Tibial nerve (tissue), 4 donors: ENCODE results near the gene LTO1. TPM values are rescaled to one million over a fixed set of nuclear protein-coding genes. Genes with fewer than 3 reads are reported as not detected.

ENCODE experiments used
- DNase-seq, 2 donors: peaks; one replicate each; pipeline ENCODE4 v3.0.0-alpha.2; 2019; ENCODE audit warnings: low spot score in 2 of 2
- H3K27ac ChIP-seq, 4 donors: fragments of 200-600 bp; sonication (generic) in 3 of 4; one replicate each; pipeline ENCODE4 v1.5.1; 2017 to 2019; ENCODE audit warnings: mild to moderate bottlenecking in 1 of 4
- H3K27me3 ChIP-seq, 2 donors: fragments of 200-600 bp; sonication (generic) in 1 of 2; one replicate each; pipeline versions ENCODE4 v1.5.1 to v1.6.0; 2017 to 2019
- H3K36me3 ChIP-seq, 3 donors: fragments of 200-600 bp; sonication (generic); one replicate each; pipeline ENCODE4 v1.5.1; 2018 to 2019
- H3K4me1 ChIP-seq, 4 donors: fragments of 200-600 bp; sonication (generic) in 3 of 4; one replicate each; pipeline ENCODE4 v1.5.1; 2017 to 2019
- H3K4me3 ChIP-seq, 4 donors: fragments of 200-600 bp; sonication (generic) in 3 of 4; one replicate each; pipeline ENCODE4 v1.5.1; 2017 to 2019; ENCODE audit warnings: mild to moderate bottlenecking in 1 of 4, moderate library complexity in 1 of 4
- H3K9me3 ChIP-seq, 4 donors: fragments of 200-600 bp; sonication (generic) in 3 of 4; one replicate each; pipeline ENCODE4 v1.5.1; 2017 to 2019
- EP300 ChIP-seq, 2 donors: sonication (generic); formaldehyde crosslinking; IDR thresholded peaks; one replicate each; pipeline ENCODE4 v1.6.1; 2017; ENCODE audit warnings: antibody characterized with exemption in 2 of 2, mild to moderate bottlenecking in 1 of 2
- POLR2A ChIP-seq, 2 donors: fragments of 450-650 bp; IDR thresholded peaks; one replicate each; pipeline ENCODE4 v1.6.1; 2017; ENCODE audit warnings: antibody characterized with exemption in 2 of 2, mild to moderate bottlenecking in 2 of 2, moderate library complexity in 2 of 2
- WGBS, 2 donors: methylation state at CpG; one replicate each; pipeline ENCODE4 v1.1.5; 2018; 5-methylcytosine and 5-hydroxymethylcytosine counted together
- total RNA-seq, 4 donors: library from RNA; depleted of rRNA; stranded (reverse); fragments of >200 nt; gene quantifications; one replicate each; pipeline ENCODE4 v1.1.0, GENCODE V29; 2016
- TF ChIP-seq, protein P1 (sequence below), 5 experiments: fragments of 200-600 bp in 3 of 5; fragments of 450-650 bp in 2 of 5; sonication (generic) in 3 of 5; IDR thresholded peaks; one replicate each; pipeline ENCODE4 v1.5.1; 2016 to 2019; ENCODE audit warnings: antibody characterized with exemption in 5 of 5, mild to moderate bottlenecking in 3 of 5, moderate library complexity in 2 of 5

Gene LTO1
- total RNA-seq, 4 donors from 2014 or later, result 22.5 to 29.9 (median 23.1) TPM

DNA sequence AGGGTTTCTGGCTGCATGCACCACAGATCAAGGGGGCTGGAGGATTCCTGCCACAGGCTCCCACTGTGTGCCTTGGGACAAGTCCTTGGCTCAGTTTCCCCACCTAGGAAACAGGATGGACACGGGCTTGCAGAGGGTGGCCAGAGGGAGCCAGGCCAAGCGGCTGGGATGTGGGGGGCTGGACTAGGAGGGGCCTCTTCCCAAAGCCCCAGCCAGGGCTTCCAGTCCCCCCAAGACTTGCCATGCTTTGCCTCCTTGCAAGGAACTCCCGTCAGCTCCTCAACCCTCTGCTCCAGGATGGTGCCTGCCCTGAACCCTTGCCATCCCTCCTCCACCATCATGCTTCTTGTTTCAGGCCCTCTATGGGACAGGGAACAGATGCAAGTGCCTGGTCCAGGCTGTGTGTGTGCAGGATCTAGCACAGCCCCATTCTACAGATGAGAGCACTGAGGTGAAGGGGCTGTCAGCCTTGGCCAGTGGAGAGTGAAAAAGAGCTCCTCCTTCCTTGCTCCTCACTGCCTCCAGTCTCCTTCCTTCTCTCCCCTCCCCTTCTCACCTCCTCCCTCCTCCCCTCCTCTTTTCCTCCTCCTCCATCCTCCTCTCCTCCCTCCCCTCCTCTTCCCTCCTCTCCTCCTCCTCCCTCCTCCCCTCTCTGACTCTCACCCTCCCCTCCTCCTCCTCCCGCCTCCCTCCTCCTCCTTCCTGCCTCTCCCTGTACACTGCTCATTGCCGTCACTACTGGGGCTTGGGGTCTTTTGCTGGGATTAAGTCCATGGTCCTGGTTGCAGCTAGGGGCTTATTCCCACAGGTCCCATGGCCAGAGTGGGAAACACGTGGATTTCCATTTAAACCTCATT is 42.0 kb upstream of the LTO1 start:
- no peak for DNase-seq
- no peak overlapping the region for H3K27ac ChIP-seq
- 50 to 57% methylated on average over 6 of the region's 6 CpGs for WGBS, 2 donors
- H3K4me3 ChIP-seq, result no peak overlapping the region
- peaks cover 0 to 9% (median 0%) of the 10 kb centered on the region in 4 donors for H3K4me1 ChIP-seq
- H3K36me3 ChIP-seq, result no peaks in the 10 kb centered on the region
- peaks cover 0 to 46% of the 10 kb centered on the region in 2 donors for H3K27me3 ChIP-seq
- no peaks in the 10 kb centered on the region for H3K9me3 ChIP-seq
- TF ChIP-seq EP300 (IDR thresholded peaks at IDR 0.05), result no peak
- TF ChIP-seq POLR2A (IDR thresholded peaks at IDR 0.05), result no peak
- TF ChIP-seq, protein P1, sequence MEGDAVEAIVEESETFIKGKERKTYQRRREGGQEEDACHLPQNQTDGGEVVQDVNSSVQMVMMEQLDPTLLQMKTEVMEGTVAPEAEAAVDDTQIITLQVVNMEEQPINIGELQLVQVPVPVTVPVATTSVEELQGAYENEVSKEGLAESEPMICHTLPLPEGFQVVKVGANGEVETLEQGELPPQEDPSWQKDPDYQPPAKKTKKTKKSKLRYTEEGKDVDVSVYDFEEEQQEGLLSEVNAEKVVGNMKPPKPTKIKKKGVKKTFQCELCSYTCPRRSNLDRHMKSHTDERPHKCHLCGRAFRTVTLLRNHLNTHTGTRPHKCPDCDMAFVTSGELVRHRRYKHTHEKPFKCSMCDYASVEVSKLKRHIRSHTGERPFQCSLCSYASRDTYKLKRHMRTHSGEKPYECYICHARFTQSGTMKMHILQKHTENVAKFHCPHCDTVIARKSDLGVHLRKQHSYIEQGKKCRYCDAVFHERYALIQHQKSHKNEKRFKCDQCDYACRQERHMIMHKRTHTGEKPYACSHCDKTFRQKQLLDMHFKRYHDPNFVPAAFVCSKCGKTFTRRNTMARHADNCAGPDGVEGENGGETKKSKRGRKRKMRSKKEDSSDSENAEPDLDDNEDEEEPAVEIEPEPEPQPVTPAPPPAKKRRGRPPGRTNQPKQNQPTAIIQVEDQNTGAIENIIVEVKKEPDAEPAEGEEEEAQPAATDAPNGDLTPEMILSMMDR (IDR thresholded peaks at IDR 0.05), result no peak

DNA sequence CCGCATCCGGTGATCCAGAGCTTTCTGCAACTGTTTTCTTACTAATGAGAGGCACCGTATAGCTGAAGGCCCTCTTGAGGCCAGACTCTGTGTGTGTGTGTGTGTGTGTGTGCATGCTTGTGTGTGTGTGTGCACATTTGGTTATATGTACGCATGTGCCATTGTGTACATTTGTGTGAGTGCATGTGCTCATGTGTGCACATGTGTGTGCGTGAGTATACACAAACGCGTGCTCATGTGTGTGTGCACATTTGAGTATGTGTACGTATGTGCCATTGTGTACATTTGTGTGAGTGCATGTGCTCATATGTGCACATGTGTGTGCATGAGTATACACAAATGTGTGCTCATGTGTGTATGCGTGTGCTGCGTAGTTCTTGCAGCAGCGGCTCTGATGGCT is 40.9 kb upstream of the LTO1 start:
- 70 to 72% methylated on average over 11 of the region's 11 CpGs for WGBS, 2 donors
- Histone ChIP-seq H3K27ac (no peak overlapping the region), H3K9me3 (no peaks in the 10 kb centered on the region), H3K36me3 (no peaks in the 10 kb centered on the region), H3K27me3 (peaks cover 0 to 37% of the 10 kb centered on the region in 2 donors), H3K4me3 (no peak overlapping the region), H3K4me1 (peaks cover 0 to 9% (median 0%) of the 10 kb centered on the region in 4 donors)
- TF ChIP-seq, protein P1 (IDR thresholded peaks at IDR 0.05), result no peak
- TF ChIP-seq EP300 (IDR thresholded peaks at IDR 0.05), result no peak
- no peak for TF ChIP-seq POLR2A (IDR thresholded peaks at IDR 0.05)
- no peak for DNase-seq

DNA sequence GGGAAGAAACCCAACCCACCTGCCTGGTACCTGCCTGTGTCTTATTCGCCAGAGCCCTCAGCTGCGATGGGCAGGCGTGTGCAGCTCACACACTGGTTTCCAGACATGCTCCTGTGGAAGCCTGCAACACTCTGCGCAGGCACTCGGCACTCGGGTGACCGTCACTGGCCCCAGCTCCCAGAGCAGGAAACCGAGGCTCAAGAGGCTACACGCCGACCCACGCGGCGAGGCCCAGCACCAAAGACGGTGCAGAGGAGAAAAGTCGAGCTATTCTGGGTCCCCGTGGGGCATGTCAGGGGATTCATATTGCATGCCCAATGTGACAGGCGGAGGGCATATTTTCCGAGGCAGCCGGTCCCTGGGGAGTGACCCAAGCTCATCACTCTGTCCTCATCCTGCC is 40.3 kb upstream of the LTO1 start:
- Histone ChIP-seq H3K9me3 (no peaks in the 10 kb centered on the region), H3K4me3 (no peak overlapping the region), H3K27me3 (peaks cover 0 to 34% of the 10 kb centered on the region in 2 donors), H3K4me1 (peaks cover 0 to 9% (median 0%) of the 10 kb centered on the region in 4 donors), H3K36me3 (no peaks in the 10 kb centered on the region), H3K27ac (no peak overlapping the region)
- TF ChIP-seq EP300 (IDR thresholded peaks at IDR 0.05) (no peak), POLR2A (IDR thresholded peaks at IDR 0.05) (no peak)
- TF ChIP-seq, protein P1 (IDR thresholded peaks at IDR 0.05), result no peak
- WGBS, 2 donors, result 82 to 85% methylated on average over 18 to 19 of the region's 19 CpGs
- DNase-seq, result no peak

DNA sequence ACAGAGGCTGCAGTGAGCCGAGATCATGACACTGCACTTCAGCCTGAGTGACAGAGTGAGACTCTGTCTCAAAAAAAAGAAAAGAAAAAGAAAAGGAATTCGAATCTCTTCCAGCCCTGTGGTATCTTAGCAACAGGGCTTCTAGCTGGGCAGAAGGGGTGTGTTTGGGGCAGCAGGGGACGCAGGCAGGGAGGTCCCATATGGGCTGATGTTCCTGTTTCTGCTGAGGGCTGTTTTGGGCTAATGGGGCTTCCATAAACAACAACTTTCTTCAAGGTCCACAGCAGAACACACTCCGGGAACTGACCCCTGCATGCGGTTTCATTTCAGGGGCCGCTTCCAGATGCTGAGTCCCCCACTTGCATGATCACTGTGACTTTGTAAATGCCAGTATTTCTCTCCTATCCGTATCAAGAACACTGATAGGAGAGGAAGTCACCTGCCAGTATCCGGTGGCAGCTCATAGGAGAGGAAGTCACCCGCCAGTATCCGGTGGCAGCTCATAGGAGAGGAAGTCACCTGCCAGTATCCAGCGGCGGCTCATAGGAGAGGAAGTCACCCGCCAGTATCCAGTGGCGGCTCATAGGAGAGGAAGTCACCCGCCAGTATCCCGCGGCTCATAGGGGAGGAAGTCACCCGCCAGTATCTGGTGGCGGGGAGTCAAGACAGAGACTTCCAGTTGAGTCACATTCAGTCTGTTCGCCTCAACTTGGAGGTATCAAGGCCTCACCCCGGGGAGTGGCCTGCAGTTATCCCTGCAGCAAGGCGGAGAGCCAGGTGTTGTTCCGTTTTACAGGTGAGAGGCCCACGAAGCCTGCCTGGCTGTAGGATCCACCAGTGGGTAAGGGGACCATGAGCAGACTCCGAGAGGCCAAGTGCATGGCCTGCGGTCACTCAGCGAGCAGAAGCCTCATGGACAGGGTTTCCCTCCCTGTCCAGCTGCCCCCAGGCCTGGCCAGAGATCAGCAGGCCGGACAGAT is 37.0 kb upstream of the LTO1 start:
- H3K4me1 ChIP-seq, result no peaks in the 10 kb centered on the region
- TF ChIP-seq POLR2A (IDR thresholded peaks at IDR 0.05) (no peak), EP300 (IDR thresholded peaks at IDR 0.05) (no peak)
- TF ChIP-seq, protein P1 (IDR thresholded peaks at IDR 0.05), result no peak
- DNase-seq, result no peak
- 63 to 66% methylated on average over 24 to 28 of the region's 28 CpGs for WGBS, 2 donors
- H3K9me3 ChIP-seq, result no peaks in the 10 kb centered on the region
- H3K36me3 ChIP-seq, result no peaks in the 10 kb centered on the region
- no peak overlapping the region for H3K27ac ChIP-seq
- H3K4me3 ChIP-seq, result no peak overlapping the region
- H3K27me3 ChIP-seq, result peaks cover 0 to 16% of the 10 kb centered on the region in 2 donors
